GM21528 (cell line): Measurements from ENCODE around the gene MACROD2.
A peak's percentile ranks its signal among the peaks of the same experiment; 100 is the strongest.

Source experiments
- ATAC-seq: cut with Tn5 transposase; IDR thresholded peaks from one replicate; pipeline ENCODE4 v1.9.1; 2021; ENCODE audit warnings: mild to moderate bottlenecking, moderate library complexity; ENCODE audit not compliant: unreplicated experiment, low FRiP score

MACROD2 gene

DNA sequence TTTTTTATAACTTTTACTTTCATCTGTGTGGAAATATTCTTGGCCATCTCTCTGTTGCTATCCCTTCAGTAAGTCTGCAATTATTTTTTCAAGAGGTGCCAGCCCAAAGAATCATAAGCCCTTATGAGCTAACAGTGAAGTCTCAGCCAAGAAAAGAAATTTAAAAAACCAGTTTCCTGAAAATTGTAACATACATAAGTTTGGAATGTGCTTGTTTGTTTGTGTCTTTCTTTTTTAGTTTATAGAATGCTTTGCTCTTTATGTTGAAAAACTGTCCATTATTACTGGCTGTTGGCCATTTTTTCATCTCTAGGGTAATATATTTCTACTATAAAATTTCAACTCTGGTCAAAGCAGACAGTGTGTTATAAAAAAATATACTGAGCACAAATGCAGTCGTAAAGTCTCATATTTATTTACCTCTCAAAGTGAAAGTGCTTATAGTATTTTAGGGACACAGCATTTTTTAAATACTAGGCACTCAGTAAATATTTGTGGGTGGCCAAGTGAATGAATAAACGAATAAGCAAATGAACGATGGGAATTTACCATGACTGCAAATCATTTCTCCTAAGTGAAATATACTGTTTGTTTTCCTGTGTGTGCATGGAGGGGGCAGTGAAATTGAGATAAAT, 1918.2 kb downstream of the MACROD2 start:
- no peak for ATAC-seq

DNA sequence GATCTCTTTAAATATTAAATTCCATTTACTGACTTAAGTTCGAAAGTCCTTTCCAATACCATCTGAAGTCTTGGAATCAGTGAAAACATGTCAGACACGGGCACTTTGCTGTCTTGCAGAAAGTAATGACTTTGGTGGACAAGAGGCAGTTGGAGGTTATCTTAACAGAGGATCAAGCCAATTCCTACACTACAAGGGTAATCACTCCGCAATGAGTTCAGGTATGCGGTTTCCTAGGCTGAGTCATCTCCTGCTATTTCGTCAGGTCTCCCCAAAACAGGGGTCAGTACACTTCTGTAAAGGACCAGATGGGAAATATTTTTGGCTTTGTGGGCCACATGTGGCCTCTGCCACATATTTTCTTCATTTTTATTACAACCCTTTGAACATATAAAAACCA, 1921.3 kb downstream of the MACROD2 start:
- no peak for ATAC-seq

- ATAC-seq, result no peak
Measured at GRCh38 chr20:15917283-15917682, 1922.0 kb downstream of the MACROD2 start.

DNA sequence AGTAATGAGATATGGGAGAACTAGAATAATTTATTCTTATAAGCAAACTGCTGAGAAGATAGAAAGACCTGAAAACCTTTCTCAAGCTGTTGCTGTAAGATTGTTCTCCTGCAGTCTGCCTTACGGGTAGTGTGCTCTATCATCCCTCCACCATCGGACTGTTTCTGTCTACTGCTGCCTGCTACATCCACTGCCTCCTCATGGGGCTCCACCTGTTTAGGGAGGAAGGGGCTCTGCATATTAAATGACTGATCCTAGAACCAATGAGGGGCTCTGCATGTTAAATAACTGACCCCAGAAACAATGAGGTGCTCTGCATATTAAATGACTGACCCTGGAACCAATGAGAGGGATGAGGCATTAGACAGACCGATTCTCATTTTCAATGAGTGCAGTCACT, 1923.3 kb downstream of the MACROD2 start:
- ATAC-seq, result no peak

DNA sequence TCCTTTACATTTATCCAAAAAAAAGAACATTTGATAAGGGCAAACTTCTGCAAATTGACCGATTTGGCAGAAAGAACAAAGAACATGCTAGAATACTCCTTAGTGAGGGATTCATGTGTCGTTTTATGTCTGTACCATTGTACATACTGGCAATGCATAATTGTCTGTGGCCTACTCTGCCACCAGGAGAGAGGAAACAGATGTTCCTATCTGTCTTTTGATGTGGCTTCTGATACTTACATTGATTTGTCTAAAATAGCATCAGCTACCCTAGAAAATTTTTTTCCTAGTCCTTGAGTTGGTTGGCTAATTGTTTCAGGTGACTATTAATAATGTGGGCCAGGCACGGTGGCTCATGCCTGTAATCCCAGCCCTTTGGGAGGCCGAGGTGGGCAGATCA, 1923.8 kb downstream of the MACROD2 start:
- no peak for ATAC-seq

GRCh38 chr20:15921930-15922329, 1926.6 kb downstream of the MACROD2 start:
- no peak for ATAC-seq

- ATAC-seq, result peak; percentile 43
Measured at GRCh38 chr20:15922556-15922955, 1927.2 kb downstream of the MACROD2 start.

- ATAC-seq, result peak; percentile 86
Measured at GRCh38 chr20:15923030-15923776, 1927.9 kb downstream of the MACROD2 start.

GRCh38 chr20:15924556-15924955, 1929.2 kb downstream of the MACROD2 start:
- ATAC-seq, result no peak

DNA sequence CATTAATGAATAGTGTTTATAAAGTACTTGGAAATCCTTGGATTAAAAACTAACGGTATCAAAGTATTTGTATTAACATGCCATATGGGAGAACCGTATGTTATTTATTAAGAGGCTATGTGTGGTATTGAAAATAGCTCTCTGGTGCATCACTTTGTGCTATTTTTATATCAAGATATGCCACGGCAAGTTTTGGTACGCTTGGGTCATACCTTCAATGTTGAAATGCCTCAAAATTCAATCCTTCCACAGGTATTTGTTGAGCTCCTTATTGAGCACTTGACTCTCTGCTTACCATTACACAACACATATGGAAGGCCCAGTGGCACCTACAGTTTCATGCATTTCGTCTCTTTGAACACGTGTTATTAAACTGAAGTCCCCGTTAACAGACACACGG, 1930.1 kb downstream of the MACROD2 start:
- ATAC-seq, result no peak

DNA sequence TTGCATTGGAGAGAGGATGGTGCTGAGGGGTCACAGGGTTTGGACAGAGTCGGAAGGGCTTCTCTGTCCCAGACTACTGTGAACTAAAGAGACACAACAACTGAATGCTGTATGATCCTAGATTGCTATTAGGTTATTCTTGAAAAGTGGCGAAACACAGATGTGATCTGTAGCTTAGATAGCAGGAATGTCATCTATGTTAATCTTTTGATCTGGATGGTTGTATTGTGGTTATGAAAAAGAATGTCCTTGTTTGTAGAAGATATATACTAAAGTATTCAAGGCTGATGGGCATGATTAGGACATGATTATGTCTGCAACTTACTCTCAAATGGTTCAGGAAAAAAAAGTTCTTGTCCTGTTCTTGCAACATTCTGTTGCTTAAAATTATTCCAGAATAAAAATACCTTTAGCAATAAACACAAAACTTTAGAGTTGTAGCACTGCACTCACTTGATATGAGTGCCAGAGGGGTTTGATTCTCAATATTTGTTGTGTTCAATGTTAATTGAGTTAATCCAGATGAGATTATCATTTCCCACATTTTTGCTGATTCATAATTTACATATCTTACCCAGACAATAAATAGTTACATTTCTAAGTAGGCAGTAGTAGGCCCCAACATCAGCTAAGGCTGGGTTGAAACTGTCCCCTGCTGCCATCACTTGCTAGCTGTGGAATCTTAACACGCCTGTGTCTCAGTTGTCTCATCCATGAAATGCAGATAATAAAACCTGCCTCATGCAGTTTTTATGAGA, 1932.8 kb downstream of the MACROD2 start:
- ATAC-seq, result no peak

DNA sequence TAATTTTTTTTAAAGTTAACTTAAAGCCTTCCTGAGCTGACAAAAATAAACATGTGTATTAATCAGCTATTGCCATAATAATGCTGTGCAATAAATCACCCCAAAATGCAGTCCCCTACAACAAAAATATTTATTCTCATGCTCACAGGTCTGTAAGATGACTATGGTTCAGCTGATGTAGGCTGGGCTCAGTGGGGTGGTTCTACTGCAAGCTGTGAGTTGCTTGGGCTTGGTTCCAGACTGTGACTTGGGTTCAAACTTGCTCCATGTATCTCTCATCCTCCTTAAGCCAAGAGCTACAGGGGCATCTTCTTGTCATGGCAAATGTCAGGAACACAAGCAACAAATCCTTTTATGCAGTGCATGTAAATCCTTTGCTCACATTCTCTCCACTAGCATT, 1933.6 kb downstream of the MACROD2 start:
- ATAC-seq, result no peak

- ATAC-seq, result no peak
Measured at GRCh38 chr20:15930311-15931305, 1935.3 kb downstream of the MACROD2 start.

- ATAC-seq, result no peak
Measured at GRCh38 chr20:15931897-15932296, 1936.6 kb downstream of the MACROD2 start.

DNA sequence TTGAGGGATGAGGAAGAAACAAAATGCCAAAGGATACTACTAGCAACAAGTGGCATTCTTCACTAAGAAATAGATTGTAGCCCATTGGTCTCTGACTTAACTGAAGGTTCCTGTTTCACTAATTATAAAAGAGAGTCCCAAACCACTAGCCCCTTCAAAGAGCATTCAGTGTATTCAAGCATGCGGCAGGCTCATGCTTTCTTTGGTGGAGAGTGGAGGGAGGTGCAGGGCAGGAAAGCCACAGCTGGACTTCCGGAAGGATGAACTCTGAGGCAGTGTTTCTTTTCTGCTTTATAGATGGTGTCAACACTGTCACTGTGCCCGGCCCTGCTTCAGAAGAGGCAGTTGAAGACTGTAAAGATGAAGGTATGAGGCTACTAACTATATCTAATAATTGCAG, 1941.9 kb downstream of the MACROD2 start:
- ATAC-seq, result peak; percentile 95

DNA sequence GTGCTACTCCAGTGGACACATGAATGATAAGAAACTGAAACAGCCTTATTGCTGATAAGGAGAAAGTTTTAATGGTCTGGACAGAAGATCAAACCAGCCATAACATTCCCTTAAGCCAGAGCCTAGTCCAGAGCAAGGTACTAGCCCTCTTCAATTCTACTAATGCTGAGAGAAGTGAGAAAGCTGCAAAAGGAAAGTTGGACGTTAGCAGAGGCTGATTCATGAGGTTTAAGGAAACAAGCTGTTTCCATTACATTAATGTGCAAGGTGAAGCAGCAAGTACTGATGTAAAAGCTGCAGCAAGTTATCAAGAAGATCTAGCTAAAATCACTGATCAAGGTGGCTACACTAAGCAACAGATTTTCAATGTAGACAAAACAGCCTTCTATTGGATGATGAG, 1943.5 kb downstream of the MACROD2 start:
- no peak for ATAC-seq

DNA sequence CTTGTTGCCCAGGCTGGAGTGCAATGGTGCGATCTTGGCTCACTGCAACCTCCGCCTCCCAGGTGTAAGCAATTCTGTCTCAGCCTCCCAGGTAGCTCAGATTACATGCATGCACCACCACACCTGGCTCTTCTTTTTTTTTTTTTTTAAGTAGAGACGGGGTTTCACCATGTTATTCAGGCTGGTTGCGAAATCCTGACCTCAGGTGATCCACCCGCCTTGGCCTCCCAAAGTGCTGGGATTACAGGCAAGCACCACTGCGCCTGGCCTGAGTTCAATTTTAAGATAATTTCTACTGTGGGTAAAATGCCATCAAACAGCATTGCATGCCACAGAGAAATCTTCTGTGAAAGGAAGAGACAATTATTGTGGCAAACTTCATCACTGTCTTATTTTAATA, 1944.8 kb downstream of the MACROD2 start:
- ATAC-seq, result no peak

DNA sequence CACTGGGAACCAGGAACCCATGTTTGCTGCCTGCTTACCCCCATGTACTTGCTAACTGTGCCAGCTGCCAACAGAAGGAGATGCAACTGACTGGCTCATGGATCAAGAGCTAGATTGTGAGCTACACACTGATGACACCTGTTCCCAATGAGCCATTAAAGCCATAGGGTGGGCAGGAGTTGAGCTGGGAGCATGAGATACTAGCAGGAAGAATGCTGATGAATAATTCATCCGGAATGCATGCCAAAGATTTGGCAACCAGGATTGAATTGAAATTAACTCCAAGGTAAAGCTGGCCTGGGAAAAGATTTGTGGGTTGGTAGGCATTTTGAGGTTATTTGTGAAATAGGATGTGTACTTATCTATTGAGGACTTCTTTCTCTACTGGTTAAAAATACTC, 1946.8 kb downstream of the MACROD2 start:
- no peak for ATAC-seq

GRCh38 chr20:15945289-15945688, 1950.0 kb downstream of the MACROD2 start:
- ATAC-seq, result no peak

- no peak for ATAC-seq
Measured at GRCh38 chr20:15949391-15949790, 1954.1 kb downstream of the MACROD2 start.
